Uterus (tissue), 4 donors: ENCODE data around the gene REEP5. TPM values are rescaled to one million over a fixed set of nuclear protein-coding genes. Genes with fewer than 3 reads are reported as not detected.

Experiments
- DNase-seq, 2 donors: peaks; one replicate each; pipeline ENCODE4 v3.0.0-alpha.2; 2019 to 2020
- H3K27ac ChIP-seq, 2 donors: fragments of 200-600 bp; sonication (generic); 1 replicate in 1 of 2; 2 replicates in 1 of 2; pipeline ENCODE4 v1.5.1; 2016 to 2018
- H3K27me3 ChIP-seq, 2 donors: fragments of 200-600 bp; sonication (generic); one replicate each; pipeline ENCODE4 v1.5.1; 2018 to 2019; ENCODE audit warnings: control low read depth in 1 of 2
- H3K36me3 ChIP-seq, 2 donors: fragments of 200-600 bp; sonication (generic); one replicate each; pipeline ENCODE4 v1.5.1; 2019; ENCODE audit warnings: control low read depth in 1 of 2
- H3K4me1 ChIP-seq, 2 donors: fragments of 200-600 bp; sonication (generic); one replicate each; pipeline ENCODE4 v1.5.1; 2018 to 2019; ENCODE audit warnings: control low read depth in 1 of 2
- H3K4me3 ChIP-seq, 2 donors: fragments of 200-600 bp; sonication (generic); 1 replicate in 1 of 2; 2 replicates in 1 of 2; pipeline ENCODE4 v1.5.1; 2018 to 2019; ENCODE audit warnings: mild to moderate bottlenecking in 1 of 2
- H3K9me3 ChIP-seq, 2 donors: fragments of 200-600 bp; sonication (generic); one replicate each; pipeline ENCODE4 v1.5.1; 2019; ENCODE audit warnings: control low read depth in 1 of 2
- CTCF ChIP-seq, 4 experiments: fragments of 200-600 bp in 2 of 4; fragments of 450-650 bp in 2 of 4; sonication (generic) in 2 of 4; IDR thresholded peaks; one replicate each; pipeline ENCODE4 v1.5.1; 2016 to 2019; ENCODE audit warnings: antibody characterized with exemption in 4 of 4, mild to moderate bottlenecking in 2 of 4, moderate library complexity in 1 of 4
- POLR2A ChIP-seq, 2 donors: fragments of 450-650 bp; IDR thresholded peaks; one replicate each; pipeline ENCODE4 v1.6.1; 2016; ENCODE audit warnings: antibody characterized with exemption in 2 of 2, mild to moderate bottlenecking in 1 of 2, moderate library complexity in 1 of 2
- intact Hi-C: fragments of 100-400 bp; cut with DNase I; formaldehyde crosslinking; loops from one replicate; pipeline ENCODE4 v1.15.1; 2023; ENCODE audit warnings: low total_unique reads
- total RNA-seq, 4 donors: library from RNA; depleted of rRNA in 3 of 4; stranded (reverse); fragments of >200 nt in 3 of 4; gene quantifications; one replicate each; pipeline versions ENCODE4 v1.1.0 to v1.2.4, GENCODE V29; 2014 to 2023
- donor health status: DM: yes; HTN: yes; CAD: no.

Gene REEP5
- total RNA-seq, 4 donors from 2014 or later = 35.6 to 77.1 (median 56.2) TPM

- Histone ChIP-seq H3K27ac (no peak overlapping the region), H3K27me3 (no peaks in the 10 kb centered on the region), H3K9me3 (no peaks in the 10 kb centered on the region), H3K36me3 (no peaks in the 10 kb centered on the region), H3K4me1 (no peaks in the 10 kb centered on the region), H3K4me3 (no peak overlapping the region)
- TF ChIP-seq POLR2A (IDR thresholded peaks at IDR 0.05) = no peak
- no peak for TF ChIP-seq CTCF (IDR thresholded peaks at IDR 0.05)
- DNase-seq = no peak
- intact Hi-C loops = no loop called here
Measured at GRCh38 chr5:112878101-112878500, 43.9 kb downstream of the REEP5 start.

- intact Hi-C loops = no loop called here
Measured at GRCh38 chr5:112876362-112876761, 45.7 kb downstream of the REEP5 start.

GRCh38 chr5:112870966-112871365 lies 51.1 kb downstream of the REEP5 start:
- Histone ChIP-seq H3K9me3 (no peaks in the 10 kb centered on the region), H3K27ac (no peak overlapping the region), H3K36me3 (no peaks in the 10 kb centered on the region), H3K27me3 (no peaks in the 10 kb centered on the region), H3K4me1 (no peaks in the 10 kb centered on the region), H3K4me3 (no peak overlapping the region)
- DNase-seq = no peak
- no peak for TF ChIP-seq POLR2A (IDR thresholded peaks at IDR 0.05)
- intact Hi-C loops = no loop called here

More at GRCh38 chr5:112876362-112876761, 45.7 kb downstream of the REEP5 start:
- no peaks in the 10 kb centered on the region for H3K36me3 ChIP-seq
- no peak overlapping the region for H3K27ac ChIP-seq
- no peaks in the 10 kb centered on the region for H3K27me3 ChIP-seq
- H3K4me3 ChIP-seq = no peak overlapping the region
- no peaks in the 10 kb centered on the region for H3K4me1 ChIP-seq
- H3K9me3 ChIP-seq = no peaks in the 10 kb centered on the region
- DNase-seq = no peak
- TF ChIP-seq POLR2A (IDR thresholded peaks at IDR 0.05) (no peak), CTCF (IDR thresholded peaks at IDR 0.05) (no peak)

- no peak overlapping the region for H3K27ac ChIP-seq
- no peaks in the 10 kb centered on the region for H3K36me3 ChIP-seq
- no peak for DNase-seq
- H3K9me3 ChIP-seq = no peaks in the 10 kb centered on the region
- H3K27me3 ChIP-seq = no peaks in the 10 kb centered on the region
- intact Hi-C loops = no loop called here
- TF ChIP-seq CTCF (IDR thresholded peaks at IDR 0.05) (no peak), POLR2A (IDR thresholded peaks at IDR 0.05) (no peak)
- H3K4me1 ChIP-seq = no peaks in the 10 kb centered on the region
- no peak overlapping the region for H3K4me3 ChIP-seq
Measured at GRCh38 chr5:112869948-112870347, 52.1 kb downstream of the REEP5 start.

GRCh38 chr5:112867411-112867810 lies 54.6 kb downstream of the REEP5 start:
- no peaks in the 10 kb centered on the region for H3K36me3 ChIP-seq
- H3K27me3 ChIP-seq = no peaks in the 10 kb centered on the region
- no peak for DNase-seq
- no peak overlapping the region for H3K4me3 ChIP-seq
- intact Hi-C loops = no loop called here
- H3K4me1 ChIP-seq = peaks cover 0 to 7% of the 10 kb centered on the region in 2 donors
- H3K9me3 ChIP-seq = no peaks in the 10 kb centered on the region
- TF ChIP-seq POLR2A (IDR thresholded peaks at IDR 0.05) = no peak
- TF ChIP-seq CTCF (IDR thresholded peaks at IDR 0.05) = no peak
- H3K27ac ChIP-seq = no peak overlapping the region

- Histone ChIP-seq H3K27me3 (no peaks in the 10 kb centered on the region), H3K4me3 (no peak overlapping the region), H3K27ac (no peak overlapping the region), H3K9me3 (no peaks in the 10 kb centered on the region), H3K4me1 (peaks cover 0 to 14% of the 10 kb centered on the region in 2 donors), H3K36me3 (no peaks in the 10 kb centered on the region)
- no peak for DNase-seq
- TF ChIP-seq POLR2A (IDR thresholded peaks at IDR 0.05) (no peak), CTCF (IDR thresholded peaks at IDR 0.05) (no peak)
- intact Hi-C loops = no loop called here
Measured at GRCh38 chr5:112866739-112867138, 55.3 kb downstream of the REEP5 start.
